Measurements from ENCODE around the gene PRKG2.
A peak's percentile ranks its signal among the peaks of the same experiment; 100 is the strongest.
"Not testable (repeated sequence)": the region's sequence is repeated elsewhere in the genome, so short reads cannot be mapped to it uniquely, and the experiment has no call there.

The PRKG2 gene
- long read RNA-seq, donor 1, result 0 reads
- long read RNA-seq, donor 2, result 0 reads
- long read RNA-seq, donor 3, result 0 reads
- long read RNA-seq, donor 4, result 0 reads
- long read RNA-seq, donor 5, result 0 reads
- long read RNA-seq, donor 6, result 0 reads
- long read RNA-seq, donor 7, partial matches to known transcripts, result 0 of 1 reads
- long read RNA-seq, donor 7, other reads (novel, unspliced or antisense), result 0 of 1 reads
- long read RNA-seq, donor 8, result 0 reads

DNA sequence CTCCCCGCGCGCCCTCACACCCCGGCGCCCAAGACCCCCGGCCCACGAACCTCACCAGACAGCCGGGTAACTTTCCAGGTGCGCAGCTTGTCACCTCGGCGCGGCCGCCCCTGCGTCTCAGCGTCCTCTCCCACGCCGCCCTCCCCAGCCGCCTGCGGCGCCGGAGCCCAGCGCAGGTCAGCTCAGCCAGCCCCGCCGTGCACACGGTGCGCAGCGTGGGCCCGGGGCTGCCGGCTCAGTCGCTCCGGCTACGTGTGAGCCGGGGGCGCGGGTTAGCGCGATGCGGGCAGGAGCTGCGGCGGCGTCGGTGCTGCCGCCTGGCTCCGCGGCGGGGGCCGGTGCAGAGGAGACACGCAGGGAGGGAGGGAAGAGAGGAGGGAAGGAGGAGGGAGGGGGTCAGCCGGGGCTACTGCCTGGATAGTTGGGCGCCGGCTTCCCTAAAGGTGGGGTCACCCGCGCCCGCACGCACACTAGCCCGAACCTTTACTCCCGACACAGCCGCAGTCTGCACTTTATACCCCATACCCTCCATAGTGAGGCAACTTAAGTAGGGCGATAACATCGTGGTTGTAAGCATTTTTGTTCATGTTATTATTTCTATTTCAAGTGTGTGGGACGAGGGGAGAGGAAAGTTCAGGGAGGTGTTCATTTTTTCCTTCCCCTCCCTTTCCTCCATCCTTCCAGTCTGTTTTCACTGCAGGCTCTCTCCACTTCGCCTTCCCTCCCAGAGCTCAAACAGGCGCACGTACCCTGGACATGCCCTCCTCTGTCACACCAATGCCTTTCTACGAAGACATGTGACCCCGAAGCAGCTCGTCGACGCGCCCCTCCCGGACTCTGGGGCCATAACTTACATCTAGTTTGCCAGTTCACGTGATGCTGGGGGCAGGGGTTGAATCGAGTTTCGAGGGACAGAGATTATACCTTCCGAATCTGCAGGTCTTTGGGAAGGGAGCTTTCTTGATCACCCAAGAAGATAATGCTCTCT, at the start of gene PRKG2:
Gene PRKG2, minus strand, starts transcription at position 342 of the 988 bp plus-strand sequence. CDS start 10,175 bp downstream, outside the sequence.
- peak; percentile 67 for DNase-seq

DNA sequence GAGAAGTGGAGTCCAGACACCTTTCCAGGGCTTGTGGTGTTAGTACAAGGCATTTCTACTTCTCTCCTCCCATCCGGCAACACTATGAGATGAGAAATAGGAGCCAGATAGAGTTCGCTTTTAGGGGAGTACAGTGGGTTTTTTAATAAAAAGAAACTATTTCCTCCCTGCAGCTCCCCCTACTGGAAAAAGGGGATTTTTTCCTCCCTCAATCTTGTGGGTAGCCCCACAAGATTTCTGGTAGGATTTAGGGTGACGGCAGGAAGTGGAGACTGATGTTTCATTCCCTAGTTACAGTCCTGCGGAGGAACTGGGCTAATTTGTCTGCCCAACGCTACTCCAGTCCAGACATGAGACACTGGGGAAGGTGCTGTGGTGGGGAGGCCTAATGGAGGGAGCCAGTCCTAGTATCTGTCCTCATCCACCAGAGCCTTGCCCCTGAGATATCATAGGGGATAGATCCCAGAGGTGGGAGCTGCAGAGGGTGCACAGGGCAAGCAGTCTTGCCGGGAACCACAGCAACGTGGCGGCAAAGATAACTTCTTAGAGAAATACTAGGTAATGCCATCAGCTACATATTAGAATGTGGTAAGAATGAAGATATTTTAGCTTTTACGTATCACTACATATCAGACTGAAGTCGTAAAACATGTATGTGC, 45.5 kb upstream of the PRKG2 start:
- no peak for DNase-seq

GRCh38 chr4:81258841-81259550, 44.0 kb upstream of the PRKG2 start:
- no peak for DNase-seq

GRCh38 chr4:81257816-81258215, 42.8 kb upstream of the PRKG2 start:
- no peak for DNase-seq

GRCh38 chr4:81257021-81257420, 42.0 kb upstream of the PRKG2 start:
- DNase-seq, result no peak

- DNase-seq, result no peak
Measured at GRCh38 chr4:81256059-81256970, 41.3 kb upstream of the PRKG2 start.

DNA sequence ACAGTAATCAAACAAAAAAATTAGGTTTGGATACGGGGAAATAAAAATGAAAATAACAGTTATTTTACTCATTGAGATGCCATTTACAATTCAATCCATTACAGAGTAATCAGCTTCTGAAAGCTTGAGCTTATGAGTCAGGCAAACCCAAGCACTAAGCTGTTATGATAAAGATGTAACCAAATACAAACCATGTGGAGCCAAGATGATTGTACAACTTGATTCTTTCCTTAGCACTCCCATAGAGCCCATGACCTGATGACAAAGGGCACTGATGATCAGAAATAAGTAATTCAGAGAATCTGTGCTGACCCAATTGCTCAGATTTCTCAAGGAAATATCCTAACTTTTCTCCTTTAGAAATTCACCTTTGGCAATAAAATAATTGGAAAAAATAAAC, 40.5 kb upstream of the PRKG2 start:
- no peak for DNase-seq

GRCh38 chr4:81250430-81250829, 35.4 kb upstream of the PRKG2 start:
- no peak for DNase-seq

DNA sequence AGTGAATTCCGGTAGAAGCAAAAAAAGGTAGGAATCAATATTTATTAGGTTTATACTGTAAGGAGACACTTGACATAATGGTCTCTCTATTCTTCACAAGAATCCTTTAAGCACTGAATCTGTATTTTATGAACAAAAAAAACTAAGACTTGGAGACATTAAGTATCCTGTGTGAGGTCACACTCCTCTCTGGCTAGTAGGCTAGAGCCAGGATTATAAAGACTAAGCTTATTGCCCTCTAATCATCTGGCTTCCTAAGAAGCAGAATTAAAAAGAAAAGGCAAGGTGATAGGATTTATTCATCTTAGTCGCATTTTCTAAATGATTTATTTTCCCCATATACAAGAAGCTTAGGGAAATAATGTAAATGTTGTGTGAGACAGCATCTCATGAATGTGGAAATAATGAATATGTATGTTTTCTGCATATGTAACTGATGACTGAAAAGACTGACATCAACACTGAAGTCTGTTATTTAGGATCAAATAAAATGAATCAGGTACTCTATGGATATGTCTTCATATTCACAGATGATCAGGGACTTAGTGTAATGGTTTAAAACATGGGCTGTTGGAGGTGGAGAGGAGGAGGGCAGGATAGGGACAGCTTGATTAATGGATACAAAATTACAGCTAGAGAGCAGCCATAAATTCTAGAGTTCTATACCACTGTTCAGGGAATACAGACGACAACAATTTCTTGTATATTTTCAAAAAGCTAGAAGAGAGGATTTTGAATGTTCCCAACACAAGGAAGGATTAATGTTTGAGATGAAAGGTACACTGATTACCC, 30.4 kb upstream of the PRKG2 start:
- no peak for DNase-seq

DNA sequence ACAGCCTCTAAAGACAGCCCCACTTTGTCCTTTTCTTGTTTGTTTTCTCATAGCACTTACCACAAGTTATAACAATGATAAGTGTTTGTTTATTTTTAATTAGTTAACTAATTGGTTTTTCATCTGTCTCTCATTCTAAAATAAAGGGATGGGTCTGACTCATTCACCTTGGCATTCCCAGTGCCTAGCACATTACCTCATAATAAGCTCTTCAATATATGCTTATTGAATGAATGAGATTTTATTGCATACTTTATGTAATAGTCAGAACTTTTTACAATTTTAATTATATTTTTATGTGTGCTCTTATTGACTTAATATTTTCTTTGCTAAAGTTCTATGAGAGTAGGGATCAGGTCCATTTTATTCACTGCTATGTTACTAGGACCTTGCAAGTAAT, 22.8 kb upstream of the PRKG2 start:
- no peak for DNase-seq

DNA sequence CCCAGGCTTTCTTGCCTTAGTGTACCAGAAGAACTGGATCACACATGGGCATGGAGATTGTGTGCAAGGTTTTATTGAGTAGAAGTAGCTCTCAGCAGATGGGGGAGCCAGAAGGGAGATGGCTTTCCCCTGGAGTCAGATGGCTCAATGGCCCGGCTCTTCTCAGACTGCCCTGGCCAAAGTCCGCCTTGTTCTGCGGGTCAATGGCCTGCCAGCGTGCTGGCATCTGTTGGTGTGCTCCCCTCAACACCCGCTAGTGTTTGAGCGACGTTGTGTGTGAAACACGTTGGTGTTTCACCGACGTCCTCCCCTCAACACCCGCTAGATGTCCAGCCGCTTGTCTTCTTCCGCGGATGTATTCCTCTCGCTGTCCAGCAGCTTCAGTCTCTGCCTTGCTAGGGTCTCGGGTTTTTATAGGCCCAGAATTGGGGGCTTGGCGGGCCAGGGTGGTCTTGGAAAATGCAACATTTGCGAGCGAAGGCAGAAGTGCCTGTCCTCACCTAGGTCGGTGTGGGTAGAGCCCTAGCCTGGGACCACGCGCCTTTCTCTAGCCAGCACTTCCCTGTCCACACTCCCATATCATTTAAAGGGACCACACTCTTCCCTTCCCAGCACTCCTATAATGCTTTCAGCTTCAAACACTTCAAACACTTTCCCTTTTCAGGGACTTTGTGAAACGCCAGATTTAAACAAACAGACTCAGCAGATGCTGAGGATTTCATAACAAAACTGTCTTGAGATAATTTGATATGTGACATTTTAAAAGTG, 21.1 kb upstream of the PRKG2 start:
- no peak for DNase-seq

DNA sequence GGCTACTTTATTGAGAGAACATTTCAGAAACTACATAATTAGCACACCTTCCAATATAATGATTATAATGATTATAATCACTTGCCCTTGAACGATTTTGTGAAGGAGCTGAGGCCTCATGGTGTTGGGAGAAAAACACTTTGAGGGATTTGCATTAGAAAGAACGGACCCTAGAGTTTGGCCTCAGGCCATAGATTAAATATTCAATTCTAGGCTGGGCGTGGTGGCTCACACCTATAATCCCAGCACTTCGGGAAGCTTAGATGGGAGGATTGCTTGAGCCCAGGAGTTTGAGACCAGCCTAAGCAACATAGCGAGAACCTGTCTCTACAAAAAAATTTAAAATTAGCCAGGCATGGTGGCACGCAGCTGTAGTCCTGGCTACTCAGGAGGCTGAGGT, 12.9 kb upstream of the PRKG2 start:
- DNase-seq, result no peak

DNA sequence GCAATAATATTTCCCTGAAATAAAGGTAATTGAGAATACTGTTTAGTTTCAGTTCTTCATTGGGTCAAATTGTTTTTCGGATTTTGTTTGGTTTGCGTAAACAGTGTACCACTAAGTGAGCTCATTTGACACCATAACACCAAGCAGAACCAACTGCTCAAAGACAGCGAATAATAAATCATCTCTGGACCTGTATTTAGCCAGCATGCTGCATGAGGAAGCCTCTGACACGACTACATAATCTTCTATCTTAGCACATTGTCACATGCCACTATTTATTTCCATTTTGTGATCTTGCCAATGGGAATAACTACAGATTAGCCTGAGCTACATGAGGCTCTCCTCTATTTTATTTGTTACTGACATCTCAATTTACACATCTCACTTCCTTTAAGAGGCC, 12.1 kb upstream of the PRKG2 start:
- no peak for DNase-seq

DNA sequence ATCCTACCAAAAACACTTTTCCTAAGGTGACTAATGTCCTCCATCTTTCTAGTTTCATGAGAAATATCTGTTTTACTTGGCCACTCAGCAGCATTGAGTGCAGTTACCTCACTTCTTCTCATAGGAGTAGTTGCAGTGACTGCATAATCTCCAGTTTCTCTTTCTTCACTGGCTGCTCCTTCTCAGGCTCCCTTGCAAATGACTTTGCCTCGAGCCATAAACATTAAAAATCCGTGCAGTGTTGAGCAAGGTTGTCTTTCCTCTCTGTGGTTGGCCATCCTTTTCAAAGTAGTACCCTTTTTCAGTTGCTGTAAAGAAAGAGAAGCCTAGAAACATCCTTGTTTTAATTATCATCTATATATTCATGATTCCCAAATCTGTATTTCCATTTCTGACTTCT, 10.2 kb upstream of the PRKG2 start:
- DNase-seq, result no peak

DNA sequence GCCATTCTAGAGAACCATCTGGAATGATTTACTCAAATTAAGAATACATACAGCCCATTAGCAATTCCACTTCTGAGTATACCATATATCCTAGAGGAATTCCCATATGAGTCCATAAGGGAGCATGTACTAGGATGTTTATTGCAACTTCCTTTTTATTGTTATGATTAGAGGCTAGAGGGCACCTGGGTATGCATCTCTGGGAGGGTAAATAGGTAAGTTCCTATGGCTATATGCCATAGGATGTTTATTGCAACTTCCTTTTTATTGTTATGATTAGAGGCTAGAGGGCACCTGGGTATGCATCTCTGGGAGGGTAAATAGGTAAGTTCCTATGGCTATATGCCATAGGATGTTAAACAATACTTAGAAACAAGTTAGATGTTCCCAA, 7.1 kb upstream of the PRKG2 start:
- not testable (repeated sequence) for DNase-seq

DNA sequence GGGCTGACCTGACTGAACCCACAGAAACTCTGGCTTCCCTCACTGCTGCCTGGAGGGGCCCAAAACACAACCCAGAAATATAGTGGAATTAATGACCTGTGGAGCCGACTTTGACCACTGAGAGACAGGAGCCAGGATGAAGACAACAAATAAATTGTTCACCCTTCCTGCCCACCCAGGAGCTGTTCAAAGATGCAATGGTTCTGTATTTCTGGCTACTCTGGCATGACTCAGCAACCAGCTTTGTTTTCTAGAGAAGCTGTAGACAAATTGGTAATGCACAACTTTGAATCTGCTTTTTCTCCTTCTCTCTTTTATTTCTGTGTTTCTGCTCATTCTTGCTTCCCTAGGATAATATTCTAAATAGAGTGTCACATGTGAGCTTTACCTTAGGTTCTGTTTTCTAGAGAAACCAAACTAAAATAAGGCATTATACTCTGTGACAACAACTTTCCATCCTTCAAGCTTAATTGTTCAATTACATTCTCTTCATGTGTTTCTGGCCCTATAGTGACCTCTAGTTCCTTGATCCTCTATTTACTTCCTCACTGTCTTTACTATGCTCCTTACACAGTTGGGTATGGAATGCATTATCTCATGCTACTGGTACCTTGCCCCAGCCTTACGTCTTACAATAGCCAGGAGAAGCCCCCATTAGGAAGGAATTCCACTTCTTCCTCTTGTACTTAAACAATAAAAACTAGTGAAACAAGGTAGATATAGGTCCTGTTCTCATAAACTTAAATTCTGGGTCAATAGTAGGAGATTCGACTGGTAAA, 6.5 kb upstream of the PRKG2 start:
- DNase-seq, result no peak

GRCh38 chr4:81220271-81220670, 5.2 kb upstream of the PRKG2 start:
- DNase-seq, result no peak

GRCh38 chr4:81218206-81218605, 3.2 kb upstream of the PRKG2 start:
- no peak for DNase-seq

DNA sequence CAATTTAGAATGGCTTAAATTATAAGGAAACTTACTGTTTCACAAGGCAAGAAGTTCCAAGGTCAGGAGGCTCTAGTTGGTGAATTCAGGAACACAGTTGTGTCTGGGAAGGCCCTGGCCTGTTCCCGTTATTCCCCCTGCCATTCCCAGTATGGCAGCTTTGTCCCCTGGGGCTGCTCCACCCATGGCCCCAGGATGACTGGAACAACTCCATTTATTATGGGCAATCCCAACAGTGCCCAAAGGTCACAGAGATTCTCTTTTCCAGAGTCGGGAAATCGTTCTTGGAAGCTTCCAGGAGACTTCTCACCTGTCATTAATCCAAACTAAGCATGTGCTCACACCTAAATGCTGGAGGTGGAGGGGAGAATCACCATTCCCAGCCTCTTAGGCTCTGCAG, 2.8 kb upstream of the PRKG2 start:
- no peak for DNase-seq
